HepG2 (cell line): ENCODE data around the gene SPC24. TPM values are rescaled to one million over a fixed set of nuclear protein-coding genes. Genes with fewer than 3 reads are reported as not detected.

Experiments
- ATAC-seq: fragments of 200-7000 bp; cut with Tn5 transposase; 3 replicates; pipeline ENCODE4 v1.9.1; 2020; ENCODE audit warnings: mild to moderate bottlenecking, moderate library complexity
- BruUV-seq: library from RNA; stranded (reverse); fragments of 400-500 nt; replicated peaks from 2 replicates; lab custom pipeline; 2021; lab: Mats Ljungman, UMichigan
- CTCF ChIA-PET: fragments of 300-600 bp; formaldehyde crosslinking; extraction: SDS; loops from one replicate; lab custom pipeline; 2021; ENCODE audit warnings: low total read pairs, inconsistent platforms, low intra/inter-chr PET ratio; lab: Yijun Ruan, JAX
- POLR2A ChIA-PET: fragments of 350-600 bp; sonication (Branson Sonifier 250); formaldehyde crosslinking; loops from one replicate; lab custom pipeline; 2020; ENCODE audit warnings: antibody characterized with exemption, inconsistent platforms; lab: Yijun Ruan, JAX
- DNase-seq: peaks from one replicate; pipeline ENCODE4 v3.0.0-alpha.2; 2015; ENCODE audit warnings: low spot score
- FAIRE-seq: peaks from 3 replicates; lab custom pipeline; 2011; peaks lifted over from hg19 to GRCh38; lab: Jason Lieb, UNC
- H2AFZ ChIP-seq: one replicate; pipeline ENCODE4 v1.6.1; 2011; ENCODE audit warnings: low read length, inconsistent platforms
- H3K27ac ChIP-seq: fragments of 300-600 bp; 3 replicates; pipeline ENCODE4 v1.8.0; 2011; ENCODE audit warnings: mixed run types, mild to moderate bottlenecking, mixed read lengths, low read length, inconsistent platforms; ENCODE audit not compliant: insufficient read depth; ENCODE audit errors: extremely low read length
- H3K27me3 ChIP-seq, 2 experiments: fragments of 200-600 bp in 1 of 2; 2 replicates in 1 of 2; 3 replicates in 1 of 2; pipeline versions ENCODE4 v1.6.0 to v1.8.0; 2011; ENCODE audit warnings: low read length in 2 of 2, mild to moderate bottlenecking in 2 of 2, moderate library complexity in 2 of 2, inconsistent platforms in 1 of 2; ENCODE audit not compliant: insufficient read depth in 2 of 2, control insufficient read depth in 1 of 2
- H3K36me3 ChIP-seq, 2 experiments: fragments of 200-600 bp in 1 of 2; replicated peaks in 1 of 2; 2 replicates in 1 of 2; 3 replicates in 1 of 2; pipeline versions ENCODE4 v1.5.1 to v1.8.0; 2011; ENCODE audit warnings: low read length in 2 of 2, inconsistent platforms in 1 of 2; ENCODE audit not compliant: insufficient read depth in 2 of 2, control insufficient read depth in 1 of 2
- H3K4me1 ChIP-seq: 2 replicates; pipeline ENCODE4 v1.5.1; 2012; ENCODE audit warnings: low read length, inconsistent platforms; ENCODE audit not compliant: insufficient read depth
- H3K4me2 ChIP-seq: 2 replicates; pipeline ENCODE4 v1.6.0; 2011; ENCODE audit warnings: low read depth, low read length, inconsistent platforms
- H3K4me3 ChIP-seq, 3 experiments: fragments of 200-600 bp in 1 of 3; sonication (generic), shearing (Covaris generic) in 1 of 3; replicated peaks in 1 of 3; 2 replicates each; pipeline ENCODE4 v1.5.1; 2011 to 2016; ENCODE audit warnings: low read length in 3 of 3, inconsistent platforms in 2 of 3, low read depth in 2 of 3, mild to moderate bottlenecking in 2 of 3, control low read depth in 1 of 3, mixed read lengths in 1 of 3; ENCODE audit not compliant: insufficient read depth in 1 of 3
- H3K79me2 ChIP-seq: one replicate; pipeline ENCODE4 v1.6.1; 2011; ENCODE audit warnings: low read length, inconsistent platforms; ENCODE audit not compliant: insufficient read depth
- H3K9ac ChIP-seq: 2 replicates; pipeline ENCODE4 v1.6.0; 2011; ENCODE audit warnings: mild to moderate bottlenecking, low read depth, low read length, inconsistent platforms; ENCODE audit not compliant: insufficient read depth
- H3K9me3 ChIP-seq: 2 replicates; pipeline ENCODE4 v1.5.1; 2012; ENCODE audit warnings: mild to moderate bottlenecking, low read length
- H4K20me1 ChIP-seq: 2 replicates; pipeline ENCODE4 v1.6.0; 2011; ENCODE audit warnings: inconsistent platforms, mild to moderate bottlenecking, low read length, moderate library complexity; ENCODE audit not compliant: insufficient read depth
- NCOA2 ChIP-seq: sonication (generic); formaldehyde crosslinking; IDR thresholded peaks from 2 replicates; pipeline ENCODE4 v1.8.0; 2022; ENCODE audit warnings: inconsistent platforms
- POLR2A ChIP-seq, 2 experiments: IDR thresholded peaks; 2 replicates each; pipeline ENCODE4 v1.6.1; 2011; ENCODE audit warnings: low read depth in 2 of 2, low read length in 2 of 2, mild to moderate bottlenecking in 1 of 2, moderate library complexity in 1 of 2; ENCODE audit not compliant: insufficient read depth in 1 of 2
- POLR2G ChIP-seq: fragments of 200-400 bp; formaldehyde crosslinking; IDR thresholded peaks from 2 replicates; pipeline ENCODE4 v1.6.1; 2018; ENCODE audit warnings: mild to moderate bottlenecking, low read depth, low read length, moderate library complexity
- RBFOX2 ChIP-seq: fragments of 200-400 bp; formaldehyde crosslinking; IDR thresholded peaks from 2 replicates; pipeline ENCODE4 v1.6.1; 2017; ENCODE audit warnings: low read depth, mild to moderate bottlenecking, low read length
- RBM22 ChIP-seq: fragments of 200-400 bp; formaldehyde crosslinking; optimal IDR thresholded peaks from 2 replicates; pipeline ENCODE3; 2017; ENCODE audit warnings: mild to moderate bottlenecking, low read length, moderate library complexity
- ZNF766 ChIP-seq: sonication (generic); formaldehyde crosslinking; IDR thresholded peaks from 2 replicates; pipeline ENCODE4 v1.5.0; 2020; ENCODE audit warnings: missing genetic modification reagents, borderline replicate concordance
- WGBS: methylation state at CpG from one replicate; pipeline ENCODE4 v1.1.6; 2017; ENCODE audit warnings: low lambda C conversion rate; 5-methylcytosine and 5-hydroxymethylcytosine counted together
- in situ Hi-C: cut with HindIII; loops from 2 replicates; pipeline ENCODE4 v1.10.0; 2017; ENCODE audit warnings: low pct_unique_long_range_greater_than_20kb; ENCODE audit not compliant: extremely low pct_ligation_motif_present
- intact Hi-C: fragments of 100-400 bp; cut with micrococcal nuclease; formaldehyde crosslinking; loops from one replicate; pipeline ENCODE4 v1.10.0; 2022; ENCODE audit not compliant: unreplicated experiment
- polyA plus RNA-seq, 8 experiments: library from polyadenylated mRNA; depleted of rRNA in 3 of 8; stranded (reverse) in 7 of 8; unstranded in 1 of 8; fragments of >200 nt; fragmentation: Illumina TruSeq in 4 of 8; extraction: Trizol in 4 of 8; gene quantifications; 2 replicates each; pipeline versions ENCODE4 v1.2.1 to v1.2.3, GENCODE V29; 2011 to 2016; ENCODE audit warnings: low read depth in 4 of 8, missing spikeins in 1 of 8, mixed read lengths in 1 of 8; ENCODE audit not compliant: insufficient read depth in 1 of 8
- total RNA-seq, 5 experiments: library from RNA; depleted of rRNA; stranded (reverse); fragments of >200 nt; fragmentation: Illumina TruSeq; extraction: Trizol; gene quantifications; 2 replicates each; pipeline ENCODE4 v1.2.3, GENCODE V29; 2016; ENCODE audit warnings: low read depth in 1 of 5

The SPC24 gene
- total and polyA plus RNA-seq, 2 of the 13 experiments (the other 11 are each of a cell fraction or from before 2014, with no cell fraction given), result 10.0 to 46.2 TPM

DNA sequence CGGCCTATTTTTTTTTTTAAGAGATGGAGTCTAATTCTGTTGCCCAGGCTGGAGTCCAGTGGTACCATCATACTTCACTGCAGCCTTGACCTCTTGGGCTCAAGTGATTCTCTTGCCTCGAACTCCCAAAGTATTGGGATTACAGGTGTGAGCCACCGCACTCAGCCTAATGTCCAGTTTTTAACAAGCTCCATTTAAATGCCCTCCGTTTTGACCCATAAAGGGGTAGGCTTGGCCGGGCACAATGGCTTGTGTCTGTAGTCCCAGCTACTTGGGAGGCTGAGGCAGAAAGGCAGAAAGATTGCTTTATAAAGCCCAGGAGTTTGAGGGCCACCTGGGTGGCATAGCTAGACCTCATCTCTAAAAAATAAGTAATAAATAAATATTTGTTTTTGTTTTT, 54.5 kb downstream of the SPC24 start:
- peaks cover 12% of the 10 kb centered on the region for H3K4me1 ChIP-seq
- POLR2A ChIA-PET, result no interaction called here
- no peak overlapping the region for H3K4me2 ChIP-seq
- in situ Hi-C loops, result no loop called here
- no peaks in the 10 kb centered on the region for H3K9me3 ChIP-seq
- no peaks in the 10 kb centered on the region; a peak in 1 of 5 replicates for H3K27me3 ChIP-seq
- peaks cover 32 to 70% of the 10 kb centered on the region in 2 experiments for H3K36me3 ChIP-seq
- peaks cover 85% of the 10 kb centered on the region for H4K20me1 ChIP-seq
- no peak for DNase-seq
- H2AFZ ChIP-seq, result no peak overlapping the region
- TF ChIP-seq ZNF766 (CRISPR knock-in tag), result no peak
- peak; percentile 68 for TF ChIP-seq RBM22
- WGBS, result 98% methylated on average over 5 of the region's 5 CpGs
- BruUV-seq, result no TSS peak
- no peak overlapping the region for H3K4me3 ChIP-seq
- FAIRE-seq, result no peak
- intact Hi-C loops, result no loop called here
- H3K27ac ChIP-seq, result no peak overlapping the region
- H3K9ac ChIP-seq, result no peak overlapping the region
- ATAC-seq, result no peak
- CTCF ChIA-PET, result no interaction called here
- peaks cover 46% of the 10 kb centered on the region for H3K79me2 ChIP-seq

DNA sequence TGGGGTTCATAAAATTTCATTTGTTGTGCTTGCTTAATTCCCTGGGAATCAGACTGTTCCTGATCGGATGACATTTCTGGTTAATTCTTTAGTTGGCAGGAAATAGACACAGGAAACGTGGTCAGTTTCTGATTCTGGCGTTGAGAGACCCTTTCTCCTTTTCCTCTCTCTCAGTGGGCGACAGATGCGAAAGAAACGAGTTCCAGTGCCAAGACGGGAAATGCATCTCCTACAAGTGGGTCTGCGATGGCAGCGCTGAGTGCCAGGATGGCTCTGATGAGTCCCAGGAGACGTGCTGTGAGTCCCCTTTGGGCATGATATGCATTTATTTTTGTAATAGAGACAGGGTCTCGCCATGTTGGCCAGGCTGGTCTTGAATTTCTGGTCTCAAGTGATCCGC, 55.5 kb downstream of the SPC24 start:
- no peak overlapping the region for H3K4me3 ChIP-seq
- H4K20me1 ChIP-seq, result peaks cover 86% of the 10 kb centered on the region
- H3K27ac ChIP-seq, result no peak overlapping the region
- no peaks in the 10 kb centered on the region for H3K9me3 ChIP-seq
- no peaks in the 10 kb centered on the region; a peak in 1 of 5 replicates for H3K27me3 ChIP-seq
- CTCF ChIA-PET, result no interaction called here
- 94% methylated on average over 12 of the region's 12 CpGs for WGBS
- no peak for FAIRE-seq
- no TSS peak for BruUV-seq
- H3K79me2 ChIP-seq, result peaks cover 56% of the 10 kb centered on the region
- no peak overlapping the region for H3K4me2 ChIP-seq
- POLR2A ChIA-PET, result no interaction called here
- no peak overlapping the region for H3K9ac ChIP-seq
- ATAC-seq, result no peak
- no peak overlapping the region for H2AFZ ChIP-seq
- peaks cover 25 to 66% of the 10 kb centered on the region in 2 experiments for H3K36me3 ChIP-seq
- intact Hi-C loops, result no loop called here
- in situ Hi-C loops, result no loop called here
- no peak for TF ChIP-seq NCOA2 (CRISPR knock-in tag)
- TF ChIP-seq RBFOX2, result 0 out of 2 replicates have a peak, but pooled peaks have one; percentile 41
- 0 out of 4 replicates have a peak, but pooled peaks of 1 of the 2 experiments have one; percentile 21 for TF ChIP-seq POLR2A (IDR thresholded peaks at IDR 0.05; ENCODE audit: insufficient read depth in 1 of 2, low read depth in 2 of 2, low read length in 2 of 2)
- TF ChIP-seq POLR2G, result peak; percentile 30; the same call in 1 of the 2 replicates
- peak; percentile 73 for TF ChIP-seq RBM22
- no peak for DNase-seq
- H3K4me1 ChIP-seq, result peaks cover 23% of the 10 kb centered on the region
